IMR-90 (cell line): ENCODE measurements around the gene ADAMTS16. TPM values are rescaled to one million over a fixed set of nuclear protein-coding genes. Genes with fewer than 3 reads are reported as not detected.

Experiments used
- ATAC-seq: fragments of 200-7000 bp; cut with Tn5 transposase; 2 replicates; pipeline ENCODE4 v1.9.1; 2020; ENCODE audit warnings: low read depth, mild to moderate bottlenecking, moderate library complexity
- BruUV-seq: library from RNA; stranded (reverse); fragments of 400-500 nt; replicated peaks from 2 replicates; lab custom pipeline; 2021; lab: Mats Ljungman, UMichigan
- CTCF ChIA-PET: fragments of 300-600 bp; formaldehyde crosslinking; extraction: SDS; loops from one replicate; lab custom pipeline; 2021; ENCODE audit warnings: antibody characterized with exemption; lab: Yijun Ruan, JAX
- POLR2A ChIA-PET: fragments of 300-600 bp; sonication (Branson Sonifier 250); formaldehyde crosslinking; loops from one replicate; lab custom pipeline; 2022; ENCODE audit warnings: antibody characterized with exemption; ENCODE audit not compliant: unreplicated experiment; lab: Charles Lee
- DNase-seq: peaks from one replicate; pipeline ENCODE4 v3.0.0; 2013
- H2AFZ ChIP-seq: replicated peaks from 2 replicates; pipeline ENCODE3; 2013; ENCODE audit warnings: low read length, mild to moderate bottlenecking; ENCODE audit not compliant: poor library complexity
- H2AK5ac ChIP-seq: 2 replicates; pipeline ENCODE4 v1.6.1; 2013; ENCODE audit warnings: low read depth, low read length, inconsistent platforms
- H2AK9ac ChIP-seq: replicated peaks from 2 replicates; pipeline ENCODE3; 2013; ENCODE audit warnings: mild to moderate bottlenecking, low read depth, low read length, moderate library complexity; ENCODE audit not compliant: poor library complexity
- H2BK120ac ChIP-seq: 2 replicates; pipeline ENCODE4 v1.6.1; 2013; ENCODE audit warnings: low read depth, low read length, inconsistent platforms
- H2BK15ac ChIP-seq: 3 replicates; pipeline ENCODE4 v1.6.1; 2013; ENCODE audit warnings: low read depth, low read length, inconsistent platforms
- H2BK20ac ChIP-seq: 2 replicates; pipeline ENCODE4 v1.6.1; 2013; ENCODE audit warnings: low read depth, mild to moderate bottlenecking, inconsistent platforms, low read length, moderate library complexity
- H2BK5ac ChIP-seq: 2 replicates; pipeline ENCODE4 v1.6.1; 2013; ENCODE audit warnings: mild to moderate bottlenecking, low read depth, low read length, inconsistent platforms; ENCODE audit not compliant: poor library complexity, severe bottlenecking
- H3K14ac ChIP-seq: replicated peaks from 2 replicates; pipeline ENCODE4 v1.6.1; 2013; ENCODE audit warnings: low read depth, low read length, inconsistent platforms
- H3K18ac ChIP-seq: 2 replicates; pipeline ENCODE4 v1.6.1; 2013; ENCODE audit warnings: low read depth, low read length, control low read depth
- H3K23ac ChIP-seq: 2 replicates; pipeline ENCODE4 v1.6.1; 2013; ENCODE audit warnings: low read depth, low read length, inconsistent platforms
- H3K27ac ChIP-seq: 2 replicates; pipeline ENCODE4 v1.5.1; 2013; ENCODE audit warnings: mild to moderate bottlenecking, control low read depth, low read length; ENCODE audit not compliant: insufficient read depth
- H3K27me3 ChIP-seq: 2 replicates; pipeline ENCODE4 v1.6.1; 2013; ENCODE audit warnings: low read length; ENCODE audit not compliant: control insufficient read depth, insufficient read depth
- H3K36me3 ChIP-seq: 2 replicates; pipeline ENCODE4 v1.6.1; 2013; ENCODE audit warnings: low read length, mixed read lengths; ENCODE audit not compliant: control insufficient read depth, insufficient read depth
- H3K4ac ChIP-seq: 2 replicates; pipeline ENCODE4 v1.6.1; 2013; ENCODE audit warnings: low read depth, low read length, inconsistent platforms
- H3K4me1 ChIP-seq: 2 replicates; pipeline ENCODE4 v1.6.1; 2013; ENCODE audit warnings: low read length, mixed read lengths; ENCODE audit not compliant: control insufficient read depth, insufficient read depth
- H3K4me2 ChIP-seq: 2 replicates; pipeline ENCODE4 v1.6.1; 2013; ENCODE audit warnings: low read depth, mild to moderate bottlenecking, control low read depth, low read length, moderate library complexity
- H3K4me3 ChIP-seq: 2 replicates; pipeline ENCODE4 v1.5.1; 2013; ENCODE audit warnings: low read depth, mild to moderate bottlenecking, control low read depth, low read length, moderate library complexity; ENCODE audit not compliant: insufficient read depth
- H3K56ac ChIP-seq: 2 replicates; pipeline ENCODE4 v1.6.1; 2013; ENCODE audit warnings: low read length, inconsistent platforms; ENCODE audit not compliant: insufficient read depth; ENCODE audit errors: extremely low read depth
- H3K79me1 ChIP-seq, 2 experiments: 2 replicates each; pipeline ENCODE4 v1.6.1; 2013; ENCODE audit warnings: low read length in 2 of 2, inconsistent platforms in 1 of 2, low read depth in 1 of 2
- H3K9ac ChIP-seq: 2 replicates; pipeline ENCODE4 v1.6.1; 2013; ENCODE audit warnings: low read depth, low read length, control low read depth
- H3K9me1 ChIP-seq: 2 replicates; pipeline ENCODE4 v1.6.1; 2013; ENCODE audit warnings: low read length, inconsistent platforms; ENCODE audit not compliant: insufficient read depth
- H3K9me3 ChIP-seq: 2 replicates; pipeline ENCODE4 v1.6.1; 2013; ENCODE audit warnings: low read length; ENCODE audit not compliant: control insufficient read depth, insufficient read depth
- H4K20me1 ChIP-seq: 2 replicates; pipeline ENCODE4 v1.6.1; 2013; ENCODE audit warnings: low read length, inconsistent platforms; ENCODE audit not compliant: insufficient read depth
- H4K5ac ChIP-seq: 2 replicates; pipeline ENCODE4 v1.6.1; 2013; ENCODE audit warnings: mild to moderate bottlenecking, low read depth, low read length, control low read depth
- H4K8ac ChIP-seq, 2 experiments: 2 replicates each; pipeline ENCODE4 v1.6.1; 2013; ENCODE audit warnings: low read depth in 2 of 2, low read length in 2 of 2, control low read depth in 1 of 2, inconsistent platforms in 1 of 2
- H4K91ac ChIP-seq: 2 replicates; pipeline ENCODE4 v1.6.1; 2013; ENCODE audit warnings: low read depth, low read length, inconsistent platforms; ENCODE audit not compliant: insufficient read depth
- BHLHE40 ChIP-seq: fragments of 150-350 bp; IDR thresholded peaks from 2 replicates; pipeline ENCODE4 v1.6.1; 2016; ENCODE audit warnings: mild to moderate bottlenecking, low read depth, low read length
- CEBPB ChIP-seq: IDR thresholded peaks from 2 replicates; pipeline ENCODE4 v1.6.1; 2012; ENCODE audit warnings: low read depth, low read length, improper control_type of control experiment
- CHD1 ChIP-seq: IDR thresholded peaks from 2 replicates; pipeline ENCODE4 v1.6.1; 2012; ENCODE audit warnings: low read depth, low read length, improper control_type of control experiment
- CTCF ChIP-seq: conservative IDR thresholded peaks from 2 replicates; pipeline ENCODE4 v1.5.1; 2012; ENCODE audit warnings: mild to moderate bottlenecking, low read depth, low read length, improper control_type of control experiment
- FOS ChIP-seq: fragments of 150-350 bp; IDR thresholded peaks from 2 replicates; pipeline ENCODE4 v1.6.1; 2016; ENCODE audit warnings: low read depth, low read length
- MAFK ChIP-seq: IDR thresholded peaks from 2 replicates; pipeline ENCODE4 v1.6.1; 2012; ENCODE audit warnings: low read depth, low read length, improper control_type of control experiment
- MAZ ChIP-seq: IDR thresholded peaks from 2 replicates; pipeline ENCODE4 v1.6.1; 2012; ENCODE audit warnings: low read depth, mild to moderate bottlenecking, low read length, improper control_type of control experiment, moderate library complexity, borderline replicate concordance
- MXI1 ChIP-seq: IDR thresholded peaks from 2 replicates; pipeline ENCODE4 v1.6.1; 2012; ENCODE audit warnings: low read depth, mild to moderate bottlenecking, low read length, moderate library complexity, borderline replicate concordance
- NFE2L2 ChIP-seq: fragments of 150-350 bp; IDR thresholded peaks from 2 replicates; pipeline ENCODE4 v1.6.1; 2016; ENCODE audit warnings: low read depth, mild to moderate bottlenecking, low read length
- POLR2A ChIP-seq: IDR thresholded peaks from 2 replicates; pipeline ENCODE4 v1.6.1; 2012; ENCODE audit warnings: mild to moderate bottlenecking, low read depth, low read length
- RAD21 ChIP-seq: IDR thresholded peaks from 2 replicates; pipeline ENCODE4 v1.6.1; 2012; ENCODE audit warnings: low read length, improper control_type of control experiment
- RCOR1 ChIP-seq: IDR thresholded peaks from 2 replicates; pipeline ENCODE4 v1.6.1; 2012; ENCODE audit warnings: mild to moderate bottlenecking, low read length, improper control_type of control experiment; ENCODE audit not compliant: insufficient replicate concordance
- RFX5 ChIP-seq: IDR thresholded peaks from 2 replicates; pipeline ENCODE4 v1.8.0; 2012; ENCODE audit warnings: low read depth, mild to moderate bottlenecking, low read length, moderate library complexity
- SMC3 ChIP-seq: fragments of 150-350 bp; IDR thresholded peaks from 2 replicates; pipeline ENCODE4 v1.6.1; 2016; ENCODE audit warnings: low read depth, mild to moderate bottlenecking, antibody characterized with exemption, low read length, moderate library complexity
- WGBS, 2 experiments: methylation state at CpG; one replicate each; pipeline versions ENCODE4 v1.1.5 to v1.1.7; 2013; ENCODE audit warnings: missing lambda C conversion rate in 2 of 2; ENCODE audit not compliant: insufficient read length in 1 of 2; ENCODE audit errors: extremely low coverage in 2 of 2; 5-methylcytosine and 5-hydroxymethylcytosine counted together
- dilution Hi-C: fragments of 300-500 bp; cut with HindIII; formaldehyde crosslinking; loops from one replicate; pipeline ENCODE4 v1.14.3; 2018; ENCODE audit warnings: low sequenced_read_pairs; ENCODE audit not compliant: unreplicated experiment
- in situ Hi-C: fragments of 300-500 bp; cut with MboI; formaldehyde crosslinking; loops from 3 replicates; pipeline ENCODE4 v1.14.3; 2019; ENCODE audit warnings: low sequenced_read_pairs, inconsistent platforms, mixed read lengths
- intact Hi-C: fragments of 100-400 bp; cut with micrococcal nuclease; formaldehyde crosslinking; loops from 2 replicates; pipeline ENCODE4 v1.10.0; 2022
- polyA plus RNA-seq, 3 experiments: library from polyadenylated mRNA; depleted of rRNA; stranded (reverse); fragments of >200 nt; gene quantifications; 2 replicates each; pipeline ENCODE4 v1.2.3, GENCODE V29; 2012; ENCODE audit warnings: low replicate concordance in 1 of 3
- total RNA-seq: library from RNA; depleted of rRNA; stranded (reverse); fragments of >200 nt; gene quantifications from 2 replicates; pipeline ENCODE4 v1.2.3, GENCODE V29; 2012
- TF ChIP-seq, protein P1 (sequence below): fragments of 150-350 bp; IDR thresholded peaks from 2 replicates; pipeline ENCODE4 v1.6.1; 2016; ENCODE audit warnings: low read depth, mild to moderate bottlenecking, low read length, moderate library complexity, borderline replicate concordance
- TF ChIP-seq, protein P2 (sequence below): fragments of 150-350 bp; IDR thresholded peaks from 2 replicates; pipeline ENCODE4 v1.6.1; 2017; ENCODE audit warnings: mild to moderate bottlenecking, antibody characterized with exemption, low read length, low read depth

The ADAMTS16 gene
- total and polyA plus RNA-seq, 2 of the 4 experiments (the other 2 are of a cell fraction), result 0.09 to 0.18 TPM

DNA sequence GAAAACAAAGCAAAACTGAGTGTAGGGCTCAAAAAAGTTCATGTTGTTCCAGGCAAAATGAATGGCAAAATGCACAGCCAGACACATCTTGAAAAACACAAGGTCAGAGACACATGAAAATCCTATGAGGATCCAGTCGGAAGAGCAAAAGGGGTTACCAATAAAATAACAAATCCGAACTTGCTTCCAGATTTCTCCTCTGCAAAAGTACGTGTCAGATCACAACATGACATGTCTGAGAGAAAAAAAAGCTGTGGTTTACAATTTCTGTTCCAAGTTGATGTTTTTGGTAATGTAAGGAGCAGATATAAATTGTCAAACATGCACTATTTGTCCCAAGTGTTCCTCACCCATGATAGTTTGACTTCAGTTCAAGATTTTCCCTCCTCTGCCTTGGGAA is 15.9 kb upstream of the ADAMTS16 start:
- in situ Hi-C loops (no loop called here), intact Hi-C loops (no loop called here), dilution Hi-C loops (no loop called here)
- Histone ChIP-seq H2AK5ac (no peak overlapping the region), H3K27ac (no peak overlapping the region), H4K20me1 (no peaks in the 10 kb centered on the region), H4K8ac (no peak overlapping the region), H3K27me3 (no peaks in the 10 kb centered on the region), H3K36me3 (no peaks in the 10 kb centered on the region), H2AFZ (no peak overlapping the region), H3K14ac (no peak overlapping the region), H4K91ac (no peak overlapping the region), H3K9ac (no peak overlapping the region), H4K5ac (no peak overlapping the region), H2BK120ac (no peak overlapping the region), H2BK15ac (no peak overlapping the region), H2BK20ac (no peak overlapping the region), H2AK9ac (no peak overlapping the region), H3K56ac (no peak overlapping the region), H3K4me2 (no peak overlapping the region), H3K9me1 (no peaks in the 10 kb centered on the region), H3K4me3 (no peak overlapping the region), H3K23ac (no peak overlapping the region), H3K9me3 (peaks cover 5% of the 10 kb centered on the region), H3K4me1 (no peaks in the 10 kb centered on the region), H3K79me1 (no peaks in the 10 kb centered on the region), H3K18ac (no peak overlapping the region), H3K4ac (no peak overlapping the region), H2BK5ac (no peak overlapping the region)
- BruUV-seq, result no TSS peak
- no CpG with 5 or more reads among the region's 3 CpGs for WGBS, 2 experiments
- ChIA-PET CTCF (no interaction called here), POLR2A (no interaction called here)
- TF ChIP-seq MAZ (no peak), CEBPB (no peak), CHD1 (no peak), RFX5 (no peak), MAFK (no peak), BHLHE40 (no peak), CTCF (no peak), RAD21 (no peak), MXI1 (no peak), SMC3 (no peak), NFE2L2 (no peak), RCOR1 (no peak), POLR2A (no peak), FOS (no peak)
- TF ChIP-seq, protein P1, sequence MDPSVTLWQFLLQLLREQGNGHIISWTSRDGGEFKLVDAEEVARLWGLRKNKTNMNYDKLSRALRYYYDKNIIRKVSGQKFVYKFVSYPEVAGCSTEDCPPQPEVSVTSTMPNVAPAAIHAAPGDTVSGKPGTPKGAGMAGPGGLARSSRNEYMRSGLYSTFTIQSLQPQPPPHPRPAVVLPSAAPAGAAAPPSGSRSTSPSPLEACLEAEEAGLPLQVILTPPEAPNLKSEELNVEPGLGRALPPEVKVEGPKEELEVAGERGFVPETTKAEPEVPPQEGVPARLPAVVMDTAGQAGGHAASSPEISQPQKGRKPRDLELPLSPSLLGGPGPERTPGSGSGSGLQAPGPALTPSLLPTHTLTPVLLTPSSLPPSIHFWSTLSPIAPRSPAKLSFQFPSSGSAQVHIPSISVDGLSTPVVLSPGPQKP, result no peak
- TF ChIP-seq, protein P2, sequence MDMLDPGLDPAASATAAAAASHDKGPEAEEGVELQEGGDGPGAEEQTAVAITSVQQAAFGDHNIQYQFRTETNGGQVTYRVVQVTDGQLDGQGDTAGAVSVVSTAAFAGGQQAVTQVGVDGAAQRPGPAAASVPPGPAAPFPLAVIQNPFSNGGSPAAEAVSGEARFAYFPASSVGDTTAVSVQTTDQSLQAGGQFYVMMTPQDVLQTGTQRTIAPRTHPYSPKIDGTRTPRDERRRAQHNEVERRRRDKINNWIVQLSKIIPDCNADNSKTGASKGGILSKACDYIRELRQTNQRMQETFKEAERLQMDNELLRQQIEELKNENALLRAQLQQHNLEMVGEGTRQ, result no peak
- ATAC-seq (no peak), DNase-seq (no peak)
